T-helper 1 cell treated with Interleukin-12 subunit alpha and Interleukin-12 subunit beta and Interleukin-4 antibody, amounts not matched to agents 30 ng/mL and 1 ng/mL, for 36 hours (primary cell): ENCODE measurements around the gene CROCC2. TPM values are rescaled to one million over a fixed set of nuclear protein-coding genes. Genes with fewer than 3 reads are reported as not detected.

Source experiments
- intact Hi-C: fragments of 100-400 bp; cut with micrococcal nuclease; formaldehyde crosslinking; loops from one replicate; pipeline ENCODE4 v1.15.1; 2024
- total RNA-seq: library from RNA; stranded (reverse); gene quantifications from 2 replicates; pipeline ENCODE4 v1.2.3, GENCODE V29; 2022

Gene CROCC2
- total RNA-seq, 1 donor from 2014 or later: not detected

- intact Hi-C loops: no loop called here
Observed at GRCh38 chr2:241010531-241011295, 104.6 kb downstream of the CROCC2 start.

DNA sequence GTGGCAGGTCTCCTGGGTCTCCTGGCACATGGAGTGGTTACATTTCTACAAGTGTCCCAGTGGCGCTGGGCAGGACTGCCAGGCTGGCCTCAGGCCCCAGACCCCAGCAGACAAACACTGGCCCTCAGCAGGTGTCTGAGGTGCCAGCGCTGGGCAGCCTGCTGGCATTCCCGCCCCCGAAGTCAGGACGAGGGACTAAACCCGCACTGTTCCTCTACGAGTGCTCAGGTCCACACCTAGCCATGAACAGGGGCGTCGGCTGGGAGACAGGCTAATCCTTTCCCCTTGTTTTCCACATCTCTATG is 105.1 kb downstream of the CROCC2 start:
- intact Hi-C loops: no loop called here

- intact Hi-C loops: no loop called here
Observed at GRCh38 chr2:241011751-241012510, 105.8 kb downstream of the CROCC2 start.

DNA sequence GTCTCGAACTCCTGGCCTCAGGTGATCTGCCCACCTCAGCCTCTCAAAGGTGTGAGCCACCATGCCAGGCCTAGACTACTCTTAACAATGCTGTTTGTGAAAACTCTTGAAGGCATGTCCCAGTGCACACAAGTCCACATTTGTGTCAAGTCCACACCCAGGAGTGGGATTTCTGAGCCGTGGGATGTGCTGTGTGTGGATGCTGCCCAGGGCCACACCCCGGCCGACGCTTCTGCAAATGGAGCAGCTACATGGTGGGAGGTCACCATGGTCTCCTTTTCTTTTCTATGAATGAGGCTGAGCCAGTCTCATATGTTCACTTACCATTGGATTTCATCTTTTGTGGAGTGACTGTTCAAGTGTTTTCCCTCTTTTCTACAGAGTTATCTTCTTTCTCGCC is 108.1 kb downstream of the CROCC2 start:
- intact Hi-C loops: no loop called here

- intact Hi-C loops: no loop called here
Observed at GRCh38 chr2:241014764-241015163, 108.6 kb downstream of the CROCC2 start.

DNA sequence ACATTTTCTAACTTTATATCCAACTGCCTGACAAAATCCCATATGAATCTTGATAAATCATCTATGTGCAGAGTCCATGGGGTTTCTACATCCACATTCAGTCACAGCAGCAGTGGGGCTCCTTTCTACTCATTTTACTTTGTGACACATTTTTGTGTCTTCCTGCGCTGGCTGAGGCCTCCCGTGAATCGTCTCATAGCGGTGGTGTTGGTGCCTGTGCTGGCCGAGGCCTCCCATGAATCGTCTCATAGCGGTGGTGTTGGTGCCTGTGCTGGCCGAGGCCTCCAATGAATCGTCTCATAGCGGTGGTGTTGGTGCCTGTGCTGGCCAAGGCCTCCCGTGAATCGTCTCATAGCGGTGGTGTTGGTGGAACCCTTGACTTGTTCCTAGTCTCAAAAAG is 109.3 kb downstream of the CROCC2 start:
- intact Hi-C loops: no loop called here

DNA sequence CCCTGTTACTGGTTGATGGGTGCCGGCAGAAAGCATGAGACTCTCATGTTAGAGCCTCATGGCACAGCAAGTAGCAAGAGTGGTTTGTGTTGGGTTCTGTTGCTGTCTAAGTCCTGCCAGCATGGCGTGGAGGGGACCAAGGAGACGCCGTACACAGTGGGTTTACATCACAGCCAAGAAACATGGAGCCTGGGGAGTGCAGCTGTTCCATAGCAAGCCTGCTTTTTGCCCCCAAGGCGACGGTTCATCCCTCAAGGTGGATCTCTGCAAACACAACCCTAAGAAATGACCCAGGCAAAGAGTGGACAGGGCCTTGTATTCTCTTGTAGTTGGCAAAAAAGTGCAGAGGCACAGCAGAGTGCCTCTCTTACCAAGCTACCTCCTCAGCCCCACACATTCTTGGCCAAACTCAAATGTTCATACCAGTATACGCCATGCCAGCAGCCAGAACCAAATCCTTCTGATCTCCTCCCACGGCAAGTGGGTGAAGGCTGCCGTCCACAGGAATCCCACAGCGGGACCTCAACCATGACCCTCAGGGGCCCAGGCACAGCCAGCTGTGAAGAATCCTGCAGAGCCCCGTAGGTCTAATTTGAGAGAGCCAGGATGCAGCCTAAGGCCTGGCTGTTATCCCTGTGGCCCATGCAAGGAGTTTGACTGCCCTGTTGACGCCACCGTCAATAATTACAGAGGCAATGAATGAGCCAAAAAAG is 111.2 kb downstream of the CROCC2 start:
- intact Hi-C loops: no loop called here

DNA sequence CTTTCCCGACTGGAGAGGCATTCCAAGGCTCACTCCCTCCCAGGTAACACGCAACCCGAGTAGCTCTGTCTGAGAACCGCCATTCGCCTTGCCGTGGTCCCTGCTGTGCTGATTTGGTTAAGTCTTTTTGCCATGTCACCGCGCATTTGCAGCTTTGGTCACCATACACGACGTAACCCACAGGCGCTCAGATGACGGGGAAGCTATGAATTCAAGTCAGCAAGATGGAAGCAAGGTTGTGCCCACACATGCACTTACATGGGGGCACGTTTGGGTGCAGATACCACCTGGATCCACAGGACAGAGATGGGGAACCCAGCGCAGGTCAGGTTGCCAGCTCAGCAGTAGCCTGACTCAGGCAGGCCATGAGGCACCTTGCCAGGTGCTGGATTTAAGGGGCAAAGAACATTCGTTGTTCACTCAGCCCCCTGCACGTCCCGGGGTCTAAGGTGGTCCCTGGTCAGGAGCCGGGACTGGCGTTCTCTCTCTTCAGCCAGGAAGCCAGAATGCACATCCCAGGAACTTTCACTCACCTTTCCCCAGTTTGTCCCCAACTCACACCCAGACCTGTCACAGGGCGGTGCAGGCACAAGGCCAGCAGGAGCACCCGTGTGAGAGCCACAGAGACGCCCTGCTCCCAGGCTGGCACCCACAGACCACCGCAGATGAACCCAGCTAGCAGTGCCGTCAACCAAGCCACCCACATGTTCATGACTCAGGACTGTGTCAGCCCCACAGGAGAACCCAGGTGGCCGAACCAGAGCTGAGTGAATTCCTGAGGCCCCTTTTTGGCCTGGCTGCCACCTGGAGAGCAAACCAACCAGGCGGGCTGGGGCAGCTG is 112.1 kb downstream of the CROCC2 start:
- intact Hi-C loops: no loop called here

- intact Hi-C loops: no loop called here
Observed at GRCh38 chr2:241019441-241020139, 113.5 kb downstream of the CROCC2 start.

- intact Hi-C loops: no loop called here
Observed at GRCh38 chr2:241020201-241020600, 114.1 kb downstream of the CROCC2 start.

GRCh38 chr2:241020629-241021190 is 114.6 kb downstream of the CROCC2 start:
- intact Hi-C loops: no loop called here

- intact Hi-C loops: no loop called here
Observed at GRCh38 chr2:241025639-241026038, 119.5 kb downstream of the CROCC2 start.

- intact Hi-C loops: no loop called here
Observed at GRCh38 chr2:241029599-241030332, 123.6 kb downstream of the CROCC2 start.

DNA sequence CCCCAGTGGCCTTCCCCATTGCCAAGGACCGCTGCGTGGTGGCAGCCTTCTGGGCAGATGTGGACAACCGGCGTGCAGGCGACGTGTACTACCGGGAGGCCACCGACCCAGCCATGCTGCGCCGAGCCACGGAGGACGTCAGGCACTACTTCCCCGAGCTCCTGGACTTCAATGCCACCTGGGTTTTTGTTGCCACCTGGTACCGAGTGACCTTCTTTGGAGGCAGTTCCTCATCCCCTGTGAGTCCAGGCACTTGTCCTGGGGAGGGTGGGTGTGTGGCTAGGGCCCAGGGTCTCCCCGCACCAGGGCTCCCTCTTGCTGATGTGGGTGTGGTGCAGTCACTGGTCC is 124.2 kb downstream of the CROCC2 start:
- intact Hi-C loops: no loop called here

GRCh38 chr2:241030883-241031282 is 124.7 kb downstream of the CROCC2 start:
- intact Hi-C loops: no loop called here

DNA sequence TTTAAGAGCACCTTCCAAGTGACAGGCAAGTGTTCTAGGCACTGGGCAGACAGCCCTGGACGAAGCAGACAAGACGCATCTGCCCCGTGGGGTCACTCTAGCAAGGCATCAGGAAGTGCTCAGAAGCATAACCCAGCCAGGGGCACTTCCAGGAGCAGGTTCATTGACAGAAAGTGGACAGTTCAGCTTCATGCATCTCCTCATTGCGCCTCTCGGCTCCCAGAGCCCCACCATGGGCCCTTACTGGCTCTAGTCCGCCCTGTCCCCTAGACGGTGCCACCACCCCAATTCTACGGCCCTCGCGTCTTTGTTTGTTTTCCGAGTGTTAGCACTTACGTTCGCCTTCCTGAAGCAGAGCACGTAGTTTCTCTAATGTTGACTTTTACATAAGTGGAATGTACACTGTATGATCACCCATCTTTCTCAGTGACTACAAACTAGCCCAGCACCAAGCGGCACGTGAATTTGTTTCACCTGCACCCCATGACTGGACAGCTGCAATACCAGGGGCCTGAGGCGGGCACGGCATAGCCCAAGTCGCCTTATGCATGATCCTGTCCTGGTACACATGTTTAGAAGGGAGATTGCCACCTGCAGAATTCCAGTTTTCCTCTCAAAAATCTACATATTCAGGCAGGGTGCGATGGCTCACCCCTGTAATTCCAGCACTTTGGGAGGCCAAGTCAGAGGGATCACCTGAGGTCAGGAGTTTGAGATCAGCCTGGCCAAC is 125.5 kb downstream of the CROCC2 start:
- intact Hi-C loops: no loop called here

GRCh38 chr2:241033336-241033987 is 127.3 kb downstream of the CROCC2 start:
- intact Hi-C loops: no loop called here

DNA sequence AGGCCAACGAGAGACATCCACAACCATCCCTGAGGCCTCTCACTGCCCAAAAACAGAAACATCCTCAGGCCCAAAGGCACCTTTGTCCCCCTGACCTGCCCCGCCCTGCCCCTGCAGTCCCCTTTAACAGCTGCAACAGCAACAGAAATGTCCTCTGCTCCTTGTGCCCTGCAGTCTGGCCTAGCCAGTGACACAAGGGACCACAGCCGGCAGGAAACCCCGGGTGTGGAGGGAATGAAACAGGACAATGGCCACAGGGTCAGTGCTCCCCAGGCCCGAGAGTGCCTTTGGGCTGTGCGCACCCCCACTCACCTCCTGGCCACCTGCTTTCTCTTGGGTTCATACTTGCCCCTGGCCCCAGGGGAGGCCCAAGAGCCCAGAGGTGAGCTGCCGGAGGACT is 127.9 kb downstream of the CROCC2 start:
- intact Hi-C loops: no loop called here
